Measurements from ENCODE around the gene OSBPL2.

OSBPL2 gene

GRCh38 chr20:62329389-62330377 is 91.4 kb downstream of the OSBPL2 start:
- Histone ChIP-seq H3K9me3 (ENCODE audit: severe bottlenecking) (no peaks in the 10 kb centered on the region), H3K36me3 (peaks cover 74% of the 10 kb centered on the region), H3K4me3 (ENCODE audit: low read depth, low read length) (no peak overlapping the region), H3K27ac (no peak overlapping the region), H3K27me3 (ENCODE audit: insufficient read depth, low read depth, severe bottlenecking) (no peaks in the 10 kb centered on the region)
- TF ChIP-seq CTCF (IDR thresholded peaks at IDR 0.05; ENCODE audit: low read depth, low read length): no peak
- DNase-seq: no peak

DNA sequence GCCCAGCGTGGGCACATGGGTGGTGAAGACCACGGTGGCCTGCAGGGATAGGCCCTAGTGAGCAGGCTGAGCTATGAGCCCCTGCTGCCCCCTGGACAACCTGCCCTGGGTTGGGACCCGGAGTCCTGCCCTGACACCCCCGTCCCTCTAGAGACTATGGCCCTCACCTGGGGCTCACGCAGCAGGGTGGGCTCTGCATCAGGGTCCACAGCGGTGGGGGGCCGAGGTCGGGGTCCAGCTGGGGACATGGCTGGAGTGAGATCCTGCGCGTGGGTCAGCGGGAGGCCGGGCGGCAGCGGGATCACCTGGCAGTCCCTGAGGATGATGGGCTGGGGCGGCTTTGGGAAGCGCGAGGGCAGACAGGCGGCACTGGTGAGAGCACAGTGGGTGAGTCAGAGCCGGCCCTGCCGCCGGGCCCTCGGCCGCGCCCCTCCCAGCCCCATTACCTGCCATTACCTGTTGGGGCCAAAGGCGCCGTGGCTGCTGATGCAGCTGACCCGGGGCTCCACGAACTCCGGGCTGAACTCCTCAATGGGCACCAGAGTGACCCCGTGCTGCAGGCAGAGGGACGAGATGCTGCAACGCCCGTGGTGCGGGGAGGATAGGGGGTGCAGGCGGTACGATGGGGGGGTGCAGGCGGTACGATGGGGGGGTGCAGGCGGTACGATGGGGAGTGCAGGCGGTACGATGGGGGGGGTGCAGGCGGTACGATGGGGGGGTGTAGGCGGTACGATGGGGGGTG is 92.4 kb downstream of the OSBPL2 start:
- no peak for TF ChIP-seq CTCF (IDR thresholded peaks at IDR 0.05; ENCODE audit: low read depth, low read length)
- no peak for DNase-seq
- Histone ChIP-seq H3K4me3 (ENCODE audit: low read depth, low read length) (no peak overlapping the region), H3K27me3 (ENCODE audit: insufficient read depth, low read depth, severe bottlenecking) (no peaks in the 10 kb centered on the region), H3K36me3 (peaks cover 71% of the 10 kb centered on the region), H3K9me3 (ENCODE audit: severe bottlenecking) (no peaks in the 10 kb centered on the region), H3K27ac (no peak overlapping the region)

- no peak for TF ChIP-seq CTCF (IDR thresholded peaks at IDR 0.05; ENCODE audit: low read depth, low read length)
- peaks cover 66% of the 10 kb centered on the region for H3K36me3 ChIP-seq
- no peak overlapping the region for H3K4me3 ChIP-seq (ENCODE audit: low read depth, low read length)
- no peak for DNase-seq
- no peaks in the 10 kb centered on the region for H3K27me3 ChIP-seq (ENCODE audit: insufficient read depth, low read depth, severe bottlenecking)
- H3K27ac ChIP-seq: no peak overlapping the region
- no peaks in the 10 kb centered on the region for H3K9me3 ChIP-seq (ENCODE audit: severe bottlenecking)
Measured at GRCh38 chr20:62331347-62331746, 93.0 kb downstream of the OSBPL2 start.

DNA sequence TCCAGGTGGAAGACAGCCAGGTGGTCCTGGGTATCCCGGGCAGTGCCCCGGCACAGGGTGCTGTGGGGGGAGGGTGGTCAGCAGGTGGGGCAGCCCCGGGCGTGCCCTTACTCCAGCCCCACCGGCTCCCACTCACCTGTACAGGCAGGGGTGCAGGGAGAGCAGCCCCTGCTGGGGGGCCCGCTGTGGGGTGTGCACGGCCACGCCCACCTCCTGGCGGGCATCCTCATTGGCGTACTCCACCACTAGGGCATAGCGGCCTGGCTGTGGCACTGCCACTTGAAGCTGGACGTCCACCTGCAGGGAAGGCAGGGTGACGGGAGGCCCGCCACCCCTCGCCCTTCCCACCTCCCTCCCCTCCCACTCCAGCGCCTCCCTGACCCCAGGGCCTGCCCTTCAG is 94.1 kb downstream of the OSBPL2 start:
- no peak for TF ChIP-seq CTCF (IDR thresholded peaks at IDR 0.05; ENCODE audit: low read depth, low read length)
- no peak overlapping the region for H3K4me3 ChIP-seq (ENCODE audit: low read depth, low read length)
- no peaks in the 10 kb centered on the region for H3K9me3 ChIP-seq (ENCODE audit: severe bottlenecking)
- DNase-seq: no peak
- peaks cover 64% of the 10 kb centered on the region for H3K36me3 ChIP-seq
- no peaks in the 10 kb centered on the region for H3K27me3 ChIP-seq (ENCODE audit: insufficient read depth, low read depth, severe bottlenecking)
- H3K27ac ChIP-seq: no peak overlapping the region

GRCh38 chr20:62332989-62333819 is 94.9 kb downstream of the OSBPL2 start:
- Histone ChIP-seq H3K4me3 (ENCODE audit: low read depth, low read length) (no peak overlapping the region), H3K9me3 (ENCODE audit: severe bottlenecking) (no peaks in the 10 kb centered on the region), H3K27ac (no peak overlapping the region), H3K27me3 (ENCODE audit: insufficient read depth, low read depth, severe bottlenecking) (no peaks in the 10 kb centered on the region), H3K36me3 (peaks cover 62% of the 10 kb centered on the region)
- DNase-seq: no peak
- no peak for TF ChIP-seq CTCF (IDR thresholded peaks at IDR 0.05; ENCODE audit: low read depth, low read length)

Measured in WERI-Rb-1 (cell line).